H4 (cell line): ENCODE results near the gene C9. TPM values are rescaled to one million over a fixed set of nuclear protein-coding genes. Genes with fewer than 3 reads are reported as not detected.
"Not testable (repeated sequence)": the region's sequence is repeated elsewhere in the genome, so short reads cannot be mapped to it uniquely, and the experiment has no call there.

Experiments used
- DNase-seq: peaks from one replicate; pipeline ENCODE4 v3.0.0-alpha.2; 2015; ENCODE audit warnings: low spot score
- total RNA-seq: library from RNA; depleted of rRNA; stranded (reverse); fragments of >200 nt; shearing (Covaris generic); gene quantifications from 2 replicates; pipeline ENCODE4 v1.2.3, GENCODE V29; 2014; rRNA removed

C9 gene
- total RNA-seq, 1 experiment from 2014 or later: not detected

GRCh38 chr5:39262981-39263380 is 101.3 kb downstream of the C9 start:
- DNase-seq: no peak

DNA sequence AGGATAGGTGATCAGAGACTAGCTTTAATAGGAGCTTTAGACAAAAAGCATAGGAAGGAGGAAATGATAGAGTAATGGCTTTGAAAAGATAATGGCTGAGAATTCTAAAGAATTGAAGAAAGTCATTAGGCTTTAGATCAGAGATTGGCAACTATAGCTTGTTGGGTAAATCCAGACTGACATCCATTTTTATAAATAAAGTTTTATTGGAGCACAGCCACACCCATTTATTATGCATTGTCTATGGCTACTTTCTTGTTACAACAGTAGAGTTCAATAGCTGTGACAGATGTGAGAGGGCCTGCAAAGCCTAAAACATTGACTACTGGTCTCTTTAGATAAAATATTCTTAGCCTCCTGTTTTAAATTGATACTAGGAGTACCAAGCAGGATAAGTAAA is 104.2 kb downstream of the C9 start:
- no peak for DNase-seq

- no peak for DNase-seq
These were observed 106.7 kb downstream of the C9 start for GRCh38 chr5:39257554-39257953.

- peak; percentile 59 for DNase-seq
These were observed 107.6 kb downstream of the C9 start for GRCh38 chr5:39256477-39257235.

DNA sequence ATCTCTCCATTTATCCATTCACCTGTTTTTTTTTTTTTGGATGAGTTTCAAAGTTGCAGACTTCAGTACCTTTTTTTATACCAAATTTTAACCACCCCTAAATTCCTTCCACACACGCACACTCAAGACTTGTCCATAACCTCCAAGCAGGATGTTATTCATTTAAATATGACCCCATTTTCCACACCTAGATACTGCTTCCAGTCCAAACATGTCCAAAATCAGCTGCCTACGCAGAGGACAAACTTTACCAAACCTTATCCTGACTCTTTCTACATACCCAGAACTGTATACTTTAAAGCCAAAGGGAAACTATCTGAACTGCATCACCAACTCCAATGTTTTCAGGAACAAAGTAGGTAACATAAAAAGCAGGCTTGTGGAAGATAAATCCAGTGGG is 108.9 kb downstream of the C9 start:
- no peak for DNase-seq

- DNase-seq: no peak
These were observed 109.6 kb downstream of the C9 start for GRCh38 chr5:39254671-39255070.

- no peak for DNase-seq
These were observed 111.1 kb downstream of the C9 start for GRCh38 chr5:39253196-39253595.

DNA sequence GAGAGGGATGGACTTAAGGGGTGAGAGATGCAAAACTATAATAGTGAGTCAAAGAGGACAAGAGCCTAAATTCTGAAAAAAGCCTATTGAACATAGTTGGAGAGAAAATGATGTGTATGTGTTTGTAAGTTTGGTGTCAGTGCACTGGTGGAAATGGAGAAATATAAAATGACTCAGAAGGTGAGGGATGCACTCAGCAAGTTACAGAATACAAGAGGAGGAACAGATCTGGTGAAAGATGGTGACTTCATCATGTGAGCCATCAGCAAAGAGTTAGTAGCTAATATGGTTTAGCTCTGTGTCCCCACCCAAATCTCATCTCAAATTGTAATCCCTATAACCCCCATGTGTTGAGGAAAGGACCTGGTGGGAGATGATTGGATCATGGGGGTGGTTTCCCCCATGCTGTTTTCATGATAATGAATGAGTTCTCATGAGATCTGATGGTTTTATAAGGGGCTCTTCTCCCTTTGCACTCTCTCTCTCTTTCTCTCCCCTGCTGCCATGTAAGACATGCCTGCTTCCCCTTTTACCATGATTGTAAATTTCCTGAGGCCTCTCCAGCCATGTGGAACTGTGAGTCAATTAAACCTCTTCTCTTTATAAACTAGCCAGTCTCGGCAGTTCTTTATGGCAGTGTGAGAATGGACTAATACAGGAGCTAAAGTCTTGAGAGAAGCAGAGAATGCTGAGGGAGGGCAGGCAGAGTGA is 114.6 kb downstream of the C9 start:
- no peak for DNase-seq

GRCh38 chr5:39249069-39249468 is 115.2 kb downstream of the C9 start:
- no peak for DNase-seq

- no peak for DNase-seq
These were observed 123.5 kb downstream of the C9 start for GRCh38 chr5:39240750-39241149.

DNA sequence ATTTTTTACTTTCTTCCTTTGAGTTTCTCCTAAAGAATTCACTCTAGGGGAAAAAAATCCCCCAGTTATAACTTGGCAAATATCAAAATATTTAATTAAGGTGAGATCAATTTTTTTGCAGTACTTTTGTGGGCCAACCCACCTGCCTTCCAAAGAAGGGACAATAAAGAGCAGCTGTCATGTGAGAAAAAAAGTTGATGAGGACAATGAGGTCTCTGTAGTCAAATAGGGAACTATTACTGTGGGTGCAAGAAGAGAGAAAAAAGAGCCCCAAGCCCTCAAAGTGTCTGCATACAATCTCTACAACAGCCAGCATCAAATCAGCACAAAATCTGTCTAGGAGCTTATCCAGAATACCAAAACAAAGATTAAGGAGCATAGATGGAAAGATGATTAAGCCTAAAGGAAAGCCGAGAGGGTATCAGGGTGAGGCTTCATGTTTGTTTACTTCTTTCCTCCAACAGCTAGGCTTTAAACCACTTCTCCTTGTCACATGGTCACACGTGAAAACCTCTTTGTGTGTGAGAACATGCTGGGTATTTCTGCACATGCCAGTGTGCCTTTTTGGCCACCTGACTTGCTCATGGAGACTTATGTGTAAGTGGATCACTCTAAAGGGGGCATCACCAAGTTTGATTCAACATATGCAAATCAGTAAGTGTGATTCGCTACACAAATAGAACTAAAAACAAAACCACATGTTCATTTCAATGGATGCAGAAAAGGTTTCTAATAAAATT is 125.8 kb downstream of the C9 start:
- no peak for DNase-seq

DNA sequence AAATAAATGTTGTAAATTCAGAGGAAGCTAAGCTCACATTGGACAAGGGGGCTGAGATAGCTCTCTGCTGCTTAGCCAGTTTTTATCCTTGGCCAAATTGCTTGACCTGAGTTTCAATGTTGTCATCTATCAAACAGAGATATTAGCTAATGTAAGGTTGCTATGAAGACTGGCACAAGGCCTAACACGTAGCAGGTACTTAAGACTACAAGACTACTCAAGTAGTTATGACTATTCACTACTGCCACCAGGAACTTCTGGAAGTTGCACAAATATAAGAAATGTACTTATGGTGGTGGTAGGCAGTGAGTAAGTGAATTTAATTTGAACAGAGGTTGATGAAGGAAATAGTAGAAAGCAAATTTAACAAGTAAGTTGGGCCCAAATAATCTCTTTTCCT is 127.6 kb downstream of the C9 start:
- no peak for DNase-seq

DNA sequence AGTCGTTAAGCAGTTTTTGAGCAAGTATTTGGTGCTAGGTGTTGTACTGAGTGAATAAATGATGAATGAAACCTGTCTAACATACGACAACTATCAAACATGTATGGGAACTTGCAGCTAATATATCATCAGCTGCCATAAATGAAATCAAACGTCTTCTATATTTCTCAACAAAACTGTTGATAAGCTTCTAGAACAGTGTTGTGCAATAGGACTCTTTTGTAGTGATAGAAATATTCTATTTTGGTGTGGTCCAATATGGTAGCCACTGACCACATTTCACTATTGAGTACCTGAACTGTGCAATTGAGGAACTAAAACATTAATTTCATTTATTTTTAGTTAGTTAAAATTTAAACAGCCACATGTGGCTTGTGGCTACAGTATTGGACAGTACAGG is 128.6 kb downstream of the C9 start:
- DNase-seq: no peak

DNA sequence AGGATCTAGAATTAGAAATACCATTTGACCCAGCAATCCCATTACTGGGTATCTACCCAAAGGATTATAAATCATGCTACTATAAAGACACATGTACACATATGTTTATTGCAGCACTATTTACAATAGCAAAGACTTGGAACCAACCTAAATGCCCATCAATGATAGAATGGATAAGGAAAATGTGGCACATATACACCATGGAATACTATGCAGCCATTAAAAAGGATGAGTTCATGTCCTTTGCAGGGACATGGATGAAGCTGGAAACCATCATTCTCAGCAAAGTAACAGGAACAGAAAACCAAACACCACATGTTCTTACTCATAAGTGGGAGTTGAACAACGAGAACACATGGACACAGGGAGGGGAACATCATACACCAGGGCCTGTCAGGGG is 129.8 kb downstream of the C9 start:
- not testable (repeated sequence) for DNase-seq

Other genes with a start within 250 kb of the C9 start
- gene FYB1, start 144.9 kb downstream of the C9 start, total RNA-seq: 0.04 and 0.17 TPM in 2 replicates
- 16.7 and 17.6 TPM in 2 replicates for gene DAB2, start 60.5 kb upstream of the C9 start, total RNA-seq